HepG2 (cell line): ENCODE data around the gene CPVL. TPM values are rescaled to one million over a fixed set of nuclear protein-coding genes. Genes with fewer than 3 reads are reported as not detected.

Experiments used
- MATR3 ChIP-seq: sonication (generic); formaldehyde crosslinking; IDR thresholded peaks from 2 replicates; pipeline ENCODE4 v1.4.0; 2020; ENCODE audit warnings: missing genetic modification reagents
- ZC3H13 ChIP-seq: sonication (generic); formaldehyde crosslinking; IDR thresholded peaks from 2 replicates; pipeline ENCODE4 v1.8.1; 2023; ENCODE audit warnings: mild to moderate bottlenecking, missing genetic modification reagents, moderate library complexity
- ZNF629 ChIP-seq: sonication (generic); formaldehyde crosslinking; conservative IDR thresholded peaks from 2 replicates; pipeline ENCODE4 v1.5.0; 2020; ENCODE audit warnings: missing genetic modification reagents
- ZNF720 ChIP-seq: sonication (generic); formaldehyde crosslinking; IDR thresholded peaks from 2 replicates; pipeline ENCODE4 v1.4.0; 2020; ENCODE audit warnings: missing genetic modification reagents
- polyA plus RNA-seq, 8 experiments: library from polyadenylated mRNA; depleted of rRNA in 3 of 8; stranded (reverse) in 7 of 8; unstranded in 1 of 8; fragments of >200 nt; fragmentation: Illumina TruSeq in 4 of 8; extraction: Trizol in 4 of 8; gene quantifications; 2 replicates each; pipeline versions ENCODE4 v1.2.1 to v1.2.3, GENCODE V29; 2011 to 2016; ENCODE audit warnings: low read depth in 4 of 8, missing spikeins in 1 of 8, mixed read lengths in 1 of 8; ENCODE audit not compliant: insufficient read depth in 1 of 8
- total RNA-seq, 5 experiments: library from RNA; depleted of rRNA; stranded (reverse); fragments of >200 nt; fragmentation: Illumina TruSeq; extraction: Trizol; gene quantifications; 2 replicates each; pipeline ENCODE4 v1.2.3, GENCODE V29; 2016; ENCODE audit warnings: low read depth in 1 of 5
- TF ChIP-seq, protein P1 (sequence below): sonication (generic); formaldehyde crosslinking; IDR thresholded peaks from 2 replicates; pipeline ENCODE4 v1.4.0; 2020; ENCODE audit warnings: mild to moderate bottlenecking, missing genetic modification reagents
- TF ChIP-seq, protein P2 (sequence below): sonication (generic); formaldehyde crosslinking; IDR thresholded peaks from 2 replicates; pipeline ENCODE4 v1.4.0; 2020; ENCODE audit warnings: mild to moderate bottlenecking, missing genetic modification reagents
- TF ChIP-seq, protein P3 (sequence below): sonication (generic); formaldehyde crosslinking; IDR thresholded peaks from 2 replicates; pipeline ENCODE4 v1.4.0; 2020; ENCODE audit warnings: missing genetic modification reagents; ENCODE audit errors: not compliant biosample characterization
- TF ChIP-seq, protein P4 (sequence below): sonication (generic); formaldehyde crosslinking; conservative IDR thresholded peaks from 2 replicates; pipeline ENCODE4 v1.4.0; 2020; ENCODE audit warnings: missing genetic modification reagents
- TF ChIP-seq, protein P5 (sequence below): sonication (generic); formaldehyde crosslinking; IDR thresholded peaks from 2 replicates; pipeline ENCODE4 v1.4.0; 2020; ENCODE audit warnings: mild to moderate bottlenecking, missing genetic modification reagents
- TF ChIP-seq, protein P6 (sequence below): sonication (generic); formaldehyde crosslinking; IDR thresholded peaks from 2 replicates; pipeline ENCODE4 v1.5.0; 2020; ENCODE audit warnings: missing genetic modification reagents

CPVL gene
- total and polyA plus RNA-seq, 2 of the 13 experiments (the other 11 are each of a cell fraction or from before 2014, with no cell fraction given): 59.2 to 294 TPM

DNA sequence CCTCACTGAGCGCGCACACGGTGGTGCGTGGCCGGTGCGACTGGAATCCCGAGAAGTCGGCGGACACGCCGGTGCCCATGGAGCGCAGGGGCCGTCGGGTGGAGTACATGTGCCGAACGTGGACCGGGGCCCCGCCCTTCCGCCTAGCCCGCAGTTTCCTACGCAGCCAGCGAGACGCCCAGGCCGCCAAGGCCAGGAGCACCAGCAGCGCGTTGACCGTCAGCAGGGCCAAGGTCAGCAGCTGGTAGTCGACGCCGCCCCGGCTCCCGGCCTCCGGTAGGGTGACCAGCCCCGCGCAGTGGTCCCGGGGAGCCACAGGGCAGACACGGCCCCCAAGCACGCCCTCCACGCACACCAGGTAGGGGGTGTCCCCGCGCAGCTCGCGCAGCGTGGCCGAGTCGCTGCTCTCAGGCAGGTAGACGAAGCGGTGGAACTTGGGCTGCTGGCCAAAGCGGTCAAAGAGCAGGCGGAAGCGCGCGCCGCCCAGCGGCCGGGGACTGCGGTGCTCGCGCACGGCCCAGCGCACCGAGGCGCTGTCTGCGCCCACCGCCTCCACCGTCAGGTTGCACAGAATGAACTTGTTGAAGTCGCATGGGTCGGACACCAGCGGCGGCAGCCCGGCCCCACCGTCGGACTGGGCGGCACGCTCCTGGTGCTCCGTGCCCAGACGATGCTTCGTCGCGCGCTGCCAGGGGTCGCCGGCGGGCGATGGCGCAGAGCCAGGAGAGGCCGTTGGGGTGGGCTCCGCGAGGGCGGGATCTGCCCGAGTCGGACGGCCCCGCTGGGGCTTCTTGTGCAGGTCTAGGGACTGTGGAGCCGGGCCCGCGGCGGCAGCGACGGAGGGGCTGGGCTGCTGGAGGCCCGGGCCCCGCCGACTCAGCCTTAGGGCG, 190.4 kb downstream of the CPVL start (continued):
- TF ChIP-seq, protein P1, sequence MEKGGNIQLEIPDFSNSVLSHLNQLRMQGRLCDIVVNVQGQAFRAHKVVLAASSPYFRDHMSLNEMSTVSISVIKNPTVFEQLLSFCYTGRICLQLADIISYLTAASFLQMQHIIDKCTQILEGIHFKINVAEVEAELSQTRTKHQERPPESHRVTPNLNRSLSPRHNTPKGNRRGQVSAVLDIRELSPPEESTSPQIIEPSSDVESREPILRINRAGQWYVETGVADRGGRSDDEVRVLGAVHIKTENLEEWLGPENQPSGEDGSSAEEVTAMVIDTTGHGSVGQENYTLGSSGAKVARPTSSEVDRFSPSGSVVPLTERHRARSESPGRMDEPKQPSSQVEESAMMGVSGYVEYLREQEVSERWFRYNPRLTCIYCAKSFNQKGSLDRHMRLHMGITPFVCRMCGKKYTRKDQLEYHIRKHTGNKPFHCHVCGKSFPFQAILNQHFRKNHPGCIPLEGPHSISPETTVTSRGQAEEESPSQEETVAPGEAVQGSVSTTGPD: peak; percentile 38; the same call in 1 of the 2 replicates
- TF ChIP-seq, protein P2, sequence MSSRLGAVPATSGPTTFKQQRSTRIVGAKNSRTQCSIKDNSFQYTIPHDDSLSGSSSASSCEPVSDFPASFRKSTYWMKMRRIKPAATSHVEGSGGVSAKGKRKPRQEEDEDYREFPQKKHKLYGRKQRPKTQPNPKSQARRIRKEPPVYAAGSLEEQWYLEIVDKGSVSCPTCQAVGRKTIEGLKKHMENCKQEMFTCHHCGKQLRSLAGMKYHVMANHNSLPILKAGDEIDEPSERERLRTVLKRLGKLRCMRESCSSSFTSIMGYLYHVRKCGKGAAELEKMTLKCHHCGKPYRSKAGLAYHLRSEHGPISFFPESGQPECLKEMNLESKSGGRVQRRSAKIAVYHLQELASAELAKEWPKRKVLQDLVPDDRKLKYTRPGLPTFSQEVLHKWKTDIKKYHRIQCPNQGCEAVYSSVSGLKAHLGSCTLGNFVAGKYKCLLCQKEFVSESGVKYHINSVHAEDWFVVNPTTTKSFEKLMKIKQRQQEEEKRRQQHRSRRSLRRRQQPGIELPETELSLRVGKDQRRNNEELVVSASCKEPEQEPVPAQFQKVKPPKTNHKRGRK (CRISPR knock-in tag): no peak
- TF ChIP-seq ZNF720 (CRISPR knock-in tag) (no peak), ZNF629 (CRISPR knock-in tag) (no peak), ZC3H13 (peak; percentile 89), MATR3 (no peak)
- TF ChIP-seq, protein P3, sequence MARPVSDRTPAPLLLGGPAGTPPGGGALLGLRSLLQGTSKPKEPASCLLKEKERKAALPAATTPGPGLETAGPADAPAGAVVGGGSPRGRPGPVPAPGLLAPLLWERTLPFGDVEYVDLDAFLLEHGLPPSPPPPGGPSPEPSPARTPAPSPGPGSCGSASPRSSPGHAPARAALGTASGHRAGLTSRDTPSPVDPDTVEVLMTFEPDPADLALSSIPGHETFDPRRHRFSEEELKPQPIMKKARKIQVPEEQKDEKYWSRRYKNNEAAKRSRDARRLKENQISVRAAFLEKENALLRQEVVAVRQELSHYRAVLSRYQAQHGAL (CRISPR knock-in tag): no peak
- TF ChIP-seq, protein P4, sequence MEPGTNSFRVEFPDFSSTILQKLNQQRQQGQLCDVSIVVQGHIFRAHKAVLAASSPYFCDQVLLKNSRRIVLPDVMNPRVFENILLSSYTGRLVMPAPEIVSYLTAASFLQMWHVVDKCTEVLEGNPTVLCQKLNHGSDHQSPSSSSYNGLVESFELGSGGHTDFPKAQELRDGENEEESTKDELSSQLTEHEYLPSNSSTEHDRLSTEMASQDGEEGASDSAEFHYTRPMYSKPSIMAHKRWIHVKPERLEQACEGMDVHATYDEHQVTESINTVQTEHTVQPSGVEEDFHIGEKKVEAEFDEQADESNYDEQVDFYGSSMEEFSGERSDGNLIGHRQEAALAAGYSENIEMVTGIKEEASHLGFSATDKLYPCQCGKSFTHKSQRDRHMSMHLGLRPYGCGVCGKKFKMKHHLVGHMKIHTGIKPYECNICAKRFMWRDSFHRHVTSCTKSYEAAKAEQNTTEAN (CRISPR knock-in tag): peak; percentile 75; the same call in 1 of the 2 replicates
- TF ChIP-seq, protein P5, sequence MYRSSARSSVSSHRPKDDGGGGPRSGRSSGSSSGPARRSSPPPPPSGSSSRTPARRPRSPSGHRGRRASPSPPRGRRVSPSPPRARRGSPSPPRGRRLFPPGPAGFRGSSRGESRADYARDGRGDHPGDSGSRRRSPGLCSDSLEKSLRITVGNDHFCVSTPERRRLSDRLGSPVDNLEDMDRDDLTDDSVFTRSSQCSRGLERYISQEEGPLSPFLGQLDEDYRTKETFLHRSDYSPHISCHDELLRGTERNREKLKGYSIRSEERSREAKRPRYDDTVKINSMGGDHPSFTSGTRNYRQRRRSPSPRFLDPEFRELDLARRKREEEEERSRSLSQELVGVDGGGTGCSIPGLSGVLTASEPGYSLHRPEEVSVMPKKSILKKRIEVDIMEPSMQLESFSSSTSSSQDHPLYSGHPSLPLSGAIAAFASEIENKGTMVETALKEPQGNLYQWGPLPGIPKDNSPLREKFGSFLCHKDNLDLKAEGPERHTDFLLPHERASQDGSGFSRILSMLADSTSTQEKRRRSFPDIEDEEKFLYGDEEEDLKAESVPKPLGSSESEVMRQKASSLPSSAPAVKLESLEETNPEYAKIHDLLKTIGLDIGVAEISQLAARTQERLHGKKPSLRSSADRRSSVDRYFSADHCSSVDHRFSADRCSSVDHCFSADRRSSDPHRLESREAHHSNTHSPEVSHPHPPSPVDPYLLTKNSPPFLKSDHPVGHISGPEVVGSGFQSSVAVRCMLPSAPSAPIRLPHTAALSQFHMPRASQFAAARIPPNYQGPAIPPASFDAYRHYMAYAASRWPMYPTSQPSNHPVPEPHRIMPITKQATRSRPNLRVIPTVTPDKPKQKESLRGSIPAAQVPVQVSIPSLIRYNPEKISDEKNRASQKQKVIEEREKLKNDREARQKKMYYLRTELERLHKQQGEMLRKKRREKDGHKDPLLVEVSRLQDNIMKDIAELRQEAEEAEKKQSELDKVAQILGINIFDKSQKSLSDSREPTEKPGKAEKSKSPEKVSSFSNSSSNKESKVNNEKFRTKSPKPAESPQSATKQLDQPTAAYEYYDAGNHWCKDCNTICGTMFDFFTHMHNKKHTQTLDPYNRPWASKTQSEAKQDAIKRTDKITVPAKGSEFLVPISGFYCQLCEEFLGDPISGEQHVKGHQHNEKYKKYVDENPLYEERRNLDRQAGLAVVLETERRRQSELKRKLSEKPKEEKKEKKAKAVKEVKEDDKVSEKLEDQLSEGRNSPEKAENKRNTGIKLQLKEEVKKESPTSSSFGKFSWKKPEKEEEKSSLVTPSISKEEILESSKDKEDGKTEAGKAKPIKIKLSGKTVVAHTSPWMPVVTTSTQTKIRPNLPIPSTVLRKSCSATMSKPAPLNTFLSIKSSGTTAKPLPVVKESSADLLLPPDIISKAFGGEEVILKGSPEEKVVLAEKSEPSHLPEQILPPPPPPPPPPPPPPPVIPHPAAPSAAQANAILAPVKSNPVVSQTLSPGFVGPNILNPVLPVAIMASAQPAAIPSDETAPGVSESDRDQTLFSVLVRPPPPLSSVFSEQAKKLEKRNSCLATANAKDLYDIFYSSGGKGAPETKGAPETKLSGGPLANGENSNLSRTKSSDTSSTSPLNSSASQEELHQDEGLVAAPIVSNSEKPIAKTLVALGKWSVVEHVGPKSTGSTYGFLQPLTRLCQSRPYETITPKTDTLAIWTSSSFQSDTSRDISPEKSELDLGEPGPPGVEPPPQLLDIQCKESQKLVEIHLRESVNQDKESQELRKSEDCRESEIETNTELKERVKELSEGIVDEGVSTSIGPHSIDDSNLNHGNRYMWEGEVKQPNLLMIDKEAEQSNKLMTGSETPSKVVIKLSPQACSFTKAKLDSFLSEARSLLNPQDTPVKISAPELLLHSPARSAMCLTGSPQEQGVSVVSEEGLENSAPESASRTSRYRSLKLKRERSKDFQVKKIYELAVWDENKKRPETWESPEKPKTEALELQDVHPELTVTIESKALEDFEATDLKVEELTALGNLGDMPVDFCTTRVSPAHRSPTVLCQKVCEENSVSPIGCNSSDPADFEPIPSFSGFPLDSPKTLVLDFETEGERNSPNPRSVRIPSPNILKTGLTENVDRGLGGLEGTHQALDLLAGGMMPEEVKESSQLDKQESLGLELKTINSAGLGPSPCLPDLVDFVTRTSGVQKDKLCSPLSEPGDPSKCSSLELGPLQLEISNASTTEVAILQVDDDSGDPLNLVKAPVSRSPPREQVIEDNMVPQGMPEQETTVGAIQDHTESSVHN (CRISPR knock-in tag): peak; percentile 86; the same call in 1 of the 2 replicates
- TF ChIP-seq, protein P6, sequence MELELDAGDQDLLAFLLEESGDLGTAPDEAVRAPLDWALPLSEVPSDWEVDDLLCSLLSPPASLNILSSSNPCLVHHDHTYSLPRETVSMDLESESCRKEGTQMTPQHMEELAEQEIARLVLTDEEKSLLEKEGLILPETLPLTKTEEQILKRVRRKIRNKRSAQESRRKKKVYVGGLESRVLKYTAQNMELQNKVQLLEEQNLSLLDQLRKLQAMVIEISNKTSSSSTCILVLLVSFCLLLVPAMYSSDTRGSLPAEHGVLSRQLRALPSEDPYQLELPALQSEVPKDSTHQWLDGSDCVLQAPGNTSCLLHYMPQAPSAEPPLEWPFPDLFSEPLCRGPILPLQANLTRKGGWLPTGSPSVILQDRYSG: peak; percentile 71; the same call in 1 of the 2 replicates
